Sigmoid colon (tissue), 7 donors: ENCODE measurements around the gene RAE1. TPM values are rescaled to one million over a fixed set of nuclear protein-coding genes. Genes with fewer than 3 reads are reported as not detected.

ENCODE experiments used
- DNase-seq: peaks from one replicate; pipeline ENCODE4 v3.0.0-alpha.2; 2019
- H3K27ac ChIP-seq, 4 donors: fragments of 200-600 bp; sonication (generic); one replicate each; pipeline ENCODE4 v1.5.1; 2016 to 2019; ENCODE audit warnings: mild to moderate bottlenecking in 1 of 4
- H3K27me3 ChIP-seq, 3 donors: fragments of 200-600 bp; sonication (generic); one replicate each; pipeline ENCODE4 v1.5.1; 2019; ENCODE audit warnings: mild to moderate bottlenecking in 1 of 3
- H3K36me3 ChIP-seq, 4 donors: fragments of 200-600 bp; sonication (generic); one replicate each; pipeline ENCODE4 v1.5.1; 2016 to 2019
- H3K4me1 ChIP-seq, 4 donors: fragments of 200-600 bp; sonication (generic); one replicate each; pipeline ENCODE4 v1.5.1; 2017 to 2019
- H3K4me3 ChIP-seq, 4 donors: fragments of 200-600 bp; sonication (generic); one replicate each; pipeline ENCODE4 v1.5.1; 2017 to 2019; ENCODE audit warnings: mild to moderate bottlenecking in 2 of 4, moderate library complexity in 1 of 4
- H3K9me3 ChIP-seq, 4 donors: fragments of 200-600 bp in 3 of 4; sonication (generic) in 3 of 4; one replicate each; pipeline versions ENCODE4 v1.5.1 to v1.6.1; 2013 to 2019
- EP300 ChIP-seq, 4 donors: sonication (generic); formaldehyde crosslinking; IDR thresholded peaks; one replicate each; pipeline ENCODE4 v1.6.1; 2017; ENCODE audit warnings: antibody characterized with exemption in 4 of 4
- POLR2A ChIP-seq, 2 donors: fragments of 450-650 bp; IDR thresholded peaks; one replicate each; pipeline ENCODE4 v1.6.1; 2016; ENCODE audit warnings: antibody characterized with exemption in 2 of 2, mild to moderate bottlenecking in 2 of 2, moderate library complexity in 2 of 2
- POLR2AphosphoS5 ChIP-seq, 4 donors: sonication (generic); formaldehyde crosslinking; IDR thresholded peaks; one replicate each; pipeline ENCODE4 v1.6.1; 2017; ENCODE audit warnings: antibody characterized with exemption in 4 of 4
- WGBS, 2 donors: extraction: QIAGEN DNeasy Blood & Tissue Kit; methylation state at CpG; one replicate each; pipeline ENCODE4 v1.1.7; 2013; 5-methylcytosine and 5-hydroxymethylcytosine counted together
- intact Hi-C: fragments of 100-400 bp; cut with DNase I; formaldehyde crosslinking; loops from one replicate; pipeline ENCODE4 v1.15.1; 2023
- polyA plus RNA-seq, 3 donors: library from polyadenylated mRNA; stranded (reverse); fragments of 200-250 nt; gene quantifications; one replicate each; pipeline ENCODE4 v1.2.3, GENCODE V29; 2013
- small RNA-seq, 3 donors: library from RNA; depleted of rRNA; stranded (forward); fragments of <200 nt; gene quantifications; one replicate each; pipeline ENCODE3, GENCODE V24; 2016
- total RNA-seq, 4 donors: library from RNA; depleted of rRNA; stranded (reverse); fragments of >200 nt; gene quantifications; one replicate each; pipeline ENCODE4 v1.1.0, GENCODE V29; 2016
- TF ChIP-seq, protein P1 (sequence below), 4 experiments: fragments of 450-650 bp in 3 of 4; fragments of 200-600 bp in 1 of 4; IDR thresholded peaks; one replicate each; pipeline ENCODE4 v1.5.1; 2016 to 2019; ENCODE audit warnings: antibody characterized with exemption in 4 of 4, mild to moderate bottlenecking in 3 of 4, moderate library complexity in 2 of 4
- donor health status: healthy with polysubstance abuse.
- donor health status: Bipolar disorder and iron deficiency.
- donor health status: healthy.

RAE1 gene
- total and polyA plus RNA-seq, 7 donors: 13.6 to 20.9 (median 16.4) TPM

DNA sequence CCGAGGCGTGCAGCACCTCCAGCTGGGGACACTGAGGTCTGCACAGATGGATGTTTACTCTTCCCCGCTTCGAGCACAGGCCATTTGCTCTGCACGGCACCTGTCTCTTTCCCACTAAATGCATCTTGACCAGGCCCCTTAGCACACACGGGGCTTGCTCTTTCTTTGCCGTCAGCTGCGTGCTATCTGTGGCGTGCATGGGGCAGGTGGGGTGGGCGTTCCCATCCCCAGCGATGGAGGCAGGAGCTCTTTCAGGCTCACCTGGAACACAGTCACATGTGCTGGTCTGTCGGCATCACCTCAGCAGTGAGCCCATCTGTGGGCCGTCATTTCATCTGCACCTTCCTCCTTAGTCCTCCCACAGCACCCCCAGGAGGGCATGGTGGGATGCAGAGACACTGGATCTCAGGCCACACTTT is 75.2 kb downstream of the RAE1 start:
- intact Hi-C loops: no loop called here
- Histone ChIP-seq H3K36me3 (no peaks in the 10 kb centered on the region), H3K4me1 (no peaks in the 10 kb centered on the region), H3K9me3 (no peaks in the 10 kb centered on the region), H3K27ac (no peak overlapping the region), H3K27me3 (no peaks in the 10 kb centered on the region), H3K4me3 (no peak overlapping the region)
- no peak for DNase-seq
- TF ChIP-seq EP300 (IDR thresholded peaks at IDR 0.05): no peak
- TF ChIP-seq POLR2A (IDR thresholded peaks at IDR 0.05): no peak
- no peak for TF ChIP-seq POLR2AphosphoS5 (IDR thresholded peaks at IDR 0.05)
- TF ChIP-seq, protein P1, sequence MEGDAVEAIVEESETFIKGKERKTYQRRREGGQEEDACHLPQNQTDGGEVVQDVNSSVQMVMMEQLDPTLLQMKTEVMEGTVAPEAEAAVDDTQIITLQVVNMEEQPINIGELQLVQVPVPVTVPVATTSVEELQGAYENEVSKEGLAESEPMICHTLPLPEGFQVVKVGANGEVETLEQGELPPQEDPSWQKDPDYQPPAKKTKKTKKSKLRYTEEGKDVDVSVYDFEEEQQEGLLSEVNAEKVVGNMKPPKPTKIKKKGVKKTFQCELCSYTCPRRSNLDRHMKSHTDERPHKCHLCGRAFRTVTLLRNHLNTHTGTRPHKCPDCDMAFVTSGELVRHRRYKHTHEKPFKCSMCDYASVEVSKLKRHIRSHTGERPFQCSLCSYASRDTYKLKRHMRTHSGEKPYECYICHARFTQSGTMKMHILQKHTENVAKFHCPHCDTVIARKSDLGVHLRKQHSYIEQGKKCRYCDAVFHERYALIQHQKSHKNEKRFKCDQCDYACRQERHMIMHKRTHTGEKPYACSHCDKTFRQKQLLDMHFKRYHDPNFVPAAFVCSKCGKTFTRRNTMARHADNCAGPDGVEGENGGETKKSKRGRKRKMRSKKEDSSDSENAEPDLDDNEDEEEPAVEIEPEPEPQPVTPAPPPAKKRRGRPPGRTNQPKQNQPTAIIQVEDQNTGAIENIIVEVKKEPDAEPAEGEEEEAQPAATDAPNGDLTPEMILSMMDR (IDR thresholded peaks at IDR 0.05): no peak
- WGBS, 2 donors: 87 to 89% methylated on average over 13 of the region's 13 CpGs

DNA sequence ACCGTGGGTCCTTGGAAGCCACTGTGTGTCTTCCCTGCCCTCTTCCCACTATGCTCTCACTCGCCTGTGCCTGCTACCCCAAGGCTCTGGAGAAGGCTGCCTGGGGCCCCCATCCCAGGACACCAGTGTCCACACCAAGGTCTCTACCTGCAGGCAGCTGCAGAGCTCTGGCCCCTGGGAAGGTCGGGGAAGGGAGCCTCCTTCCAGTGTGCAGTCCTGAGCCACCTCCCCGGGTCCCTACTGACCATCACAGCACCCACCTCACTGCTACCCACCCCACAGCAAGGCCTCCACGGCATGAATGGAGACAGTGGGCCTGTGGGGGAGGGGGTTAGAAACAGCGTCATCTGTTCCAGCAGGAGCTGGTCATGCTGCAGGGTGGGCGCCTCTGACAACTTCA is 75.8 kb downstream of the RAE1 start:
- WGBS, 2 donors: 76 to 85% methylated on average over 7 of the region's 7 CpGs
- Histone ChIP-seq H3K36me3 (no peaks in the 10 kb centered on the region), H3K27me3 (no peaks in the 10 kb centered on the region), H3K27ac (no peak overlapping the region), H3K4me3 (no peak overlapping the region), H3K9me3 (no peaks in the 10 kb centered on the region), H3K4me1 (no peaks in the 10 kb centered on the region)
- intact Hi-C loops: no loop called here
- TF ChIP-seq EP300 (IDR thresholded peaks at IDR 0.05): no peak
- TF ChIP-seq POLR2AphosphoS5 (IDR thresholded peaks at IDR 0.05): no peak
- TF ChIP-seq POLR2A (IDR thresholded peaks at IDR 0.05): no peak
- TF ChIP-seq, protein P1 (IDR thresholded peaks at IDR 0.05): no peak
- DNase-seq: no peak

GRCh38 chr20:57428324-57429158 is 77.5 kb downstream of the RAE1 start:
- H3K9me3 ChIP-seq: no peaks in the 10 kb centered on the region
- no peaks in the 10 kb centered on the region for H3K27me3 ChIP-seq
- WGBS, 2 donors: 67 to 81% methylated on average over 21 of the region's 21 CpGs
- no peak overlapping the region for H3K27ac ChIP-seq
- no peaks in the 10 kb centered on the region for H3K36me3 ChIP-seq
- H3K4me3 ChIP-seq: no peak overlapping the region
- TF ChIP-seq POLR2AphosphoS5 (IDR thresholded peaks at IDR 0.05): no peak
- TF ChIP-seq EP300 (IDR thresholded peaks at IDR 0.05): no peak
- TF ChIP-seq, protein P1 (IDR thresholded peaks at IDR 0.05): no peak
- no peak for TF ChIP-seq POLR2A (IDR thresholded peaks at IDR 0.05)
- intact Hi-C loops: no loop called here
- peaks cover 0 to 13% (median 10%) of the 10 kb centered on the region in 4 donors for H3K4me1 ChIP-seq
- DNase-seq: no peak

Small RNA genes within 50 kb of the gene (small RNA-seq; reads per million reads assigned to genes)
- gene MIR4325 (0 reads per million in 3 donors), gene RF00019 (0 reads per million in 3 donors), gene RPL39P39 (0 reads per million in 3 donors)

Other genes starting within 250 kb of the RAE1 start
- 1 to 10 TPM; 1.5 to 5.4 (median 3.5) TPM for gene BMP7, start 84.6 kb upstream of the RAE1 start, total RNA-seq
- gene BMP7, start 84.6 kb upstream of the RAE1 start, polyA plus RNA-seq: 1 to 10 TPM in 1 of 3 donors, under 1 TPM in 2; under 0.01 to 2.5 (median 0.69) TPM
- not detected for gene SPO11, start 21.5 kb upstream of the RAE1 start, total RNA-seq
- not detected for gene SPO11, start 21.5 kb upstream of the RAE1 start, polyA plus RNA-seq
- gene RBM38, start 40.1 kb downstream of the RAE1 start, total RNA-seq: 10 to 100 TPM; 48.5 to 94.2 (median 78.8) TPM
- 10 to 100 TPM; 31.4 to 59.9 (median 34.8) TPM for gene RBM38, start 40.1 kb downstream of the RAE1 start, polyA plus RNA-seq
- gene CTCFL, start 173.9 kb downstream of the RAE1 start, total RNA-seq: under 1 TPM in 1 of 4 donors, not detected in 3; 0.36 TPM
- not detected for gene CTCFL, start 173.9 kb downstream of the RAE1 start, polyA plus RNA-seq
- 1 to 10 TPM in 1 of 4 donors, under 1 TPM in 3; 0.33 to 7.5 (median 0.48) TPM for gene PCK1, start 209.9 kb downstream of the RAE1 start, total RNA-seq
- 100 to 1,000 TPM in 1 of 3 donors, 10 to 100 TPM in 2; 40.4 to 334 (median 85.9) TPM for gene PCK1, start 209.9 kb downstream of the RAE1 start, polyA plus RNA-seq